ENCODE measurements around the gene NINL.
"Not testable (repeated sequence)": the region's sequence is repeated elsewhere in the genome, so short reads cannot be mapped to it uniquely, and the experiment has no call there.

Gene NINL

DNA sequence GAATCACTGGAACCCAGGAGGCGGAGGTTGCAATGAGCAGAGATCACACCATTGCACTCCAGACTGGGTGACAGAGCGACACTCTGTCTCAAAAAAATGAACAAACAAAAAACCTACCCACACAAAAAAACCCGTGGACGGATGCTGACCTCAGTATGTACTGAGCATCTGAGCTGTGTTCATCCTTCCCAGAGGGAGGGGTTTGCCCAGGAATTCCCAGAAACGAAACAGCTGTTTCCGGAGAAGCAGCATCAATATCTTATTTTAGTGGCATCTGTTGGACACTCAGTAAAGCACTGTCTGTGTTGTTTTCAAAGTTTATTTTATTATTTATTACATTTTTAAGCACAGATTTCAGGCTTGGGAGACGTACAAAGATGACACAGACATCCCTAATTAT lies 19.8 kb upstream of the NINL start:
- no peak overlapping the region for H3K27ac Mint-ChIP-seq
- H3K27me3 Mint-ChIP-seq: no peaks in the 10 kb centered on the region
- H3K4me3 Mint-ChIP-seq: no peak overlapping the region
- H3K36me3 Mint-ChIP-seq: peaks cover 5% of the 10 kb centered on the region
- H3K9me3 Mint-ChIP-seq (ENCODE audit: low read depth): no peaks in the 10 kb centered on the region
- peaks cover 2% of the 10 kb centered on the region for H3K4me1 Mint-ChIP-seq (ENCODE audit: low read depth)

DNA sequence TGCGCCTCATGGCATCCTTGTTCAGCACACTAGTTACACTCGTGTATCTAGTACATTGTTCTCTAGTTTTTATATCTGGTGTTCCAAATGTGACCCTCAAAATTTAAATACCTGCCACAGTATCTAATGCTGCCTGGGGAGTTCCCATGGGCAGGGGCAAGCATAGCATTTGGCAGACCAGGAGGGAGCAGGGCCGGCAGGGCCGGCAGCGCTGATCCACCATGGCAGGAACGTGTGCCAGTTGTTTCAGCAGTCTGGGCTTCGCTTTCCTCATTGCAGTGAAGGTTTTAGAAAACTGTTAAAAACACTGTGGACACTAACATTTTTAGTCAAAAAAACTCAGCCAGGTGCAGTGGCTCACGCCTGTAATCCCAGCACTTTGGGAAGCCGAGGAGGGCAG lies 19.3 kb upstream of the NINL start:
- Mint-ChIP-seq H3K4me3 (no peak overlapping the region), H3K4me1 (ENCODE audit: low read depth) (peaks cover 2% of the 10 kb centered on the region), H3K27me3 (no peaks in the 10 kb centered on the region), H3K9me3 (ENCODE audit: low read depth) (no peaks in the 10 kb centered on the region), H3K36me3 (peaks cover 3% of the 10 kb centered on the region), H3K27ac (no peak overlapping the region)

DNA sequence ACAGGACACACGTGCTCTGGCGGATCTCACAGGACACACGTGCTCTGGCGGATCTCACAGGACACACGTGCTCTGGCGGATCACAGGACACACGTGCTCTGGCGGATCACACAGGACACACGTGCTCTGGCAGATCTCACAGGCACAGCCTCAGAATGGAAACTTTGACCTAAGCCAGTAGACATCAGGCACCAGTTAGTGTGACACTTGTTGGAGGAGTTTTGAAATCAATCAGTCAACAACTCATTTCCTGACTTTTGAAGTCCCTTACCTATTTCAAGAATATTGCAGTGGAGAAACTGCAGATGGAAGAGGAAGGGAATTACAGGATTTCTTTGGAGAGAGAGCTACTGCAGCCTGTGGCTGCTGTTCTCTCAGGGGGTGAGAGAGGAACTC lies 17.6 kb upstream of the NINL start:
- not testable (repeated sequence) for H3K4me1 Mint-ChIP-seq (ENCODE audit: low read depth); H3K4me3 Mint-ChIP-seq; H3K9me3 Mint-ChIP-seq (ENCODE audit: low read depth); H3K27ac Mint-ChIP-seq; H3K27me3 Mint-ChIP-seq; H3K36me3 Mint-ChIP-seq

DNA sequence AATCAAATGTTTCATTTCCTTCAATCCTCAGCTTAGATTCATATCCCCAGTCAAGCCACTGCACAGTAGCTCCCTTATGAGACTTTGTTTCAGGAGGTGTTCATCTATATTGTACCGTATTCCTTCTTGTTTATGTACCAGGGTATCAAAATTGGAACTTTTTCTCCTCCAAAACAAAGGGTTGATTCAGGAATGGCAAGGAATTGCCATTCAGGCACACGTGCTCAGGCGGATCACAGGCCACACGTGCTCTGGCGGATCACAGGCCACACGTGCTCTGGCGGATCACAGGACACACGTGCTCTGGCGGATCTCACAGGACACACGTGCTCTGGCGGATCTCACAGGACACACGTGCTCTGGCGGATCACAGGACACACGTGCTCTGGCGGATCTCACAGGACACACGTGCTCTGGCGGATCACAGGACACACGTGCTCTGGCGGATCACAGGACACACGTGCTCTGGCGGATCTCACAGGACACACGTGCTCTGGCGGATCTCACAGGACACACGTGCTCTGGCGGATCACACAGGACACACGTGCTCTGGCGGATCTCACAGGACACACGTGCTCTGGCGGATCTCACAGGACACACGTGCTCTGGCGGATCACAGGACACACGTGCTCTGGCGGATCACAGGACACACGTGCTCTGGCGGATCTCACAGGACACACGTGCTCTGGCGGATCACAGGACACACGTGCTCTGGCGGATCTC lies 17.0 kb upstream of the NINL start:
- not testable (repeated sequence) for H3K27ac Mint-ChIP-seq; H3K4me3 Mint-ChIP-seq; H3K9me3 Mint-ChIP-seq (ENCODE audit: low read depth); H3K36me3 Mint-ChIP-seq; H3K4me1 Mint-ChIP-seq (ENCODE audit: low read depth); H3K27me3 Mint-ChIP-seq

DNA sequence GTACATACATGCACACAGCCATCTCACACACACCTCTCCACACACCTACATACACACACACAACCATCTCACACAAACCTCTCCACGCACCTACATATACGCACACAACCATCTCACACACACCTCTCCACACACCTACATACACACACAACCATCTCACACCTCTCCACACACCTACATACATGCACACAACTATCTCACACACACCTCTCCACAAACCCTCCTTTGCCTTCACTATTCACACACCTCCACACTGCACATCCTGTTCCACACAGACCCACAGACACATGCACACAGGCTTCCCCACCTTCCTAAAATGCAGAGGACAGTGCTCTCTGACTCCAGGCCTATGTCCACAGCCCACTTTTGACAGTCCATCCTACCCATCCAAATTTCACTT lies 16.3 kb upstream of the NINL start:
- Mint-ChIP-seq H3K27me3 (no peaks in the 10 kb centered on the region), H3K36me3 (no peaks in the 10 kb centered on the region), H3K9me3 (ENCODE audit: low read depth) (no peaks in the 10 kb centered on the region), H3K4me1 (ENCODE audit: low read depth) (no peaks in the 10 kb centered on the region), H3K27ac (no peak overlapping the region), H3K4me3 (no peak overlapping the region)

DNA sequence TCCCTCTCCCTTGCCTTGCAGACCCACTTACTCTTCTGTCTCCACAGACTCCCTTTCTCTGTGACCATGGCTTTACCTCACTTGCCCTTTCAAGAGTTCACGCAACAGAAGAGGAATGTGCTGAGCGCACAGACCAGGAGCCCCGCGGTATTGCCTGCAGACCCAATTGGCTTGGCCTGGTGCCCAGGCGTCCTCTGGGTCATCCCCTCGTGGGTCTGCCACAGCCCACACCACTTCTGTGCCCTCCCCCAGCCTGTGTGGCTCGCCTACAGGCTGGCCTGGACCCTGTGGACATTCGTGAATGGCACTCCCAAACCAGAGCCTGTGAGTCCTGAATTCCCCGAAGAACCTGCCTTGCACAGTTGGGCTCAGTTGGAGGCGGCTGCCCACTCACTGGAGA lies 15.3 kb upstream of the NINL start:
- no peak overlapping the region for H3K27ac Mint-ChIP-seq
- no peaks in the 10 kb centered on the region for H3K36me3 Mint-ChIP-seq
- H3K4me1 Mint-ChIP-seq (ENCODE audit: low read depth): no peaks in the 10 kb centered on the region

DNA sequence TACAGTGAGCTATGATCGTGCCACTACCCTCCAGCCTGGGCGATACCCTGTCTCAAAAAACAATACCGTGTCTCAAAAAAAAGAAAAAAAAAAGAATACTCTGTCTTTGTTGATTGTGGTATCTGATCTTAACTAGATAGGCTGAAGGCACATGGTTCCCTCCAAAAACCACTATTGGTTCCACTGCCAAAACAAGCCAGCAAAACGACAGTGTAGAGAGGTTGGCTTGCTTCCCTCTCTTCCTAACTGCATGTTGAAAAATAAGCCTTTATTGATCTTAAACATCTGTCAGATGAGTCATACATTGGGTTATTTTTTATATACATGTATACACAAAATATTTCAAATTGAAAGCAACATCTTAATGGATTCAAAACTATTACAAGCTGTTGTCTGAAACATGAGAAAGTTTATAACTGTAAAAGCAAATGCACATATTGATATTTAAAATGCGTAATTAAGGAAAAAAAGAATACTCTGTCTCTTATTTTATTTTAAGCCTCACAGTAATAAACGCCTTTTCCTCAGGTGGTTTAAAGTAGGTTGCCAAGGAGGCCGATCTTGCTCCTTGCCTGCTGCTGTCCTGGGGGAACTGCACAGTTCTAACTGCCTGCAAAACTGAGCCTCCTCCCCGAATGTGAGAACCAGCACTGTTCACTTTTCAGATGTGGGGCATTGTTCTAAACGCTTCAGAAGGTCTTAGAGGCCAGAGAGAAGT lies 7.0 kb upstream of the NINL start:
- Mint-ChIP-seq H3K27ac (no peak overlapping the region), H3K36me3 (no peaks in the 10 kb centered on the region), H3K9me3 (ENCODE audit: low read depth) (no peaks in the 10 kb centered on the region), H3K4me3 (no peak overlapping the region), H3K27me3 (no peaks in the 10 kb centered on the region), H3K4me1 (ENCODE audit: low read depth) (no peaks in the 10 kb centered on the region)

More for the DNA sequence above, 15.3 kb upstream of the NINL start:
- Mint-ChIP-seq H3K9me3 (ENCODE audit: low read depth) (no peaks in the 10 kb centered on the region), H3K27me3 (no peaks in the 10 kb centered on the region), H3K4me3 (no peak overlapping the region)

DNA sequence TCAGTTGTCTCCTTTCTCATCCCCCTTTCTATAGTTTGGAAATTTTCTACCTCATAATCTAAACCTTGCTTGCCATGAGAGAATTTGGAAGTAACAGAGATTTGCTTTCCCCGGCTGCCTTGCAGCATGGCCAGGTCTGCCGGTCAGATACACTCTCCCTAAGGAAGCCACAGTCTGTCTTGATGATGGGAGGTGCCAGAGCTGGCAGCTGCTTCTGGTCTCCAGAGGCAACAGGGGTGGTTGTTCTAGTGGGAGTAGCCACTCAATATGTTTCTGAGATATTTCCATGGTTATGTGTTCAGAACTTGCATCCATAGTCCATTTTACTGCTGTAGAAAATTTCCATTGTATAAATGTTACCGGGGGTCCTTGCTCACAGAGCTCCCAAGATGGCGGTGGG lies 5.4 kb upstream of the NINL start:
- H3K27me3 Mint-ChIP-seq; H3K9me3 Mint-ChIP-seq (ENCODE audit: low read depth); H3K4me1 Mint-ChIP-seq (ENCODE audit: low read depth); H3K27ac Mint-ChIP-seq; H3K4me3 Mint-ChIP-seq; H3K36me3 Mint-ChIP-seq: not testable (repeated sequence)

DNA sequence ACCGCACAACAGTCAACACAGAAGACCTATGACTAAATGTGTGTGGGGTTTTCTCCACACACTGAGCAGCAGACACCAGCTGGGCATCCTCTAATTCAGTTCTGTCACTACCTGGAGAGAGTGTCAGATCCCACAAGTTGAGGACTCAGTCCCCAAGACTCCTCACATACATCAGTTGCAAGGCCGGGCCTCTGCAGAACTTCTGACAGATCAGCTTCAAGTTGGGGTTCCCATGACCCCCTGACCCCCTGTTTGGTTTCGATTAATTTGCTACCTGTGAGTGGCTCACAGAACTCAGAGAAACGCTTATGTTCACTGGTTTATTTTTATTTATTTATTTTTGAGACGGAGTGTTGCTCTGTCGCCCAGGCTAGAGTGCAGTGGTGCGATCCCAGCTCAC lies 3.2 kb upstream of the NINL start:
- Mint-ChIP-seq H3K4me1 (ENCODE audit: low read depth) (peaks cover 8% of the 10 kb centered on the region), H3K27me3 (peaks cover 3% of the 10 kb centered on the region), H3K27ac (no peak overlapping the region), H3K4me3 (no peak overlapping the region), H3K36me3 (peaks cover 2% of the 10 kb centered on the region), H3K9me3 (ENCODE audit: low read depth) (no peaks in the 10 kb centered on the region)

DNA sequence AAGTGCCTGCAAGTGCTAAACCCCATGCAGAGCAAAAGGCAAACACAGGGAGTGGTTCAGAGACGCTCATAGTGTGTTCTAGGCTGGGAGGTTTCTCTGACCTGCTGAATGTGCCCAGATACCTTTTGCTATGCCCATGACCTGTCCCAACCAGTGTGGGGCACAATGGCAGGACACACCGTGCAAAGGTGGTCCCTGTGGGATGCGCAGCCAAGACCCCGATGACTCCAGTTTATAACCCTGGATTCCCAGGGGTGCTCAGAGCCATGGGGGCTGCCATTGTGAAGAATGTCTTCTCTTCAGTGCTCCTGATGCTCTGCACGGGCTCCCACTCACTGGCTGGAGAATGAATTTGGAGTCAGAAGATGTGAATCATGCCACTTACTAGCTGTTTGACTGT lies 2.2 kb upstream of the NINL start:
- Mint-ChIP-seq H3K9me3 (ENCODE audit: low read depth) (no peaks in the 10 kb centered on the region), H3K36me3 (peaks cover 2% of the 10 kb centered on the region), H3K4me1 (ENCODE audit: low read depth) (peaks cover 8% of the 10 kb centered on the region), H3K27ac (no peak overlapping the region), H3K4me3 (no peak overlapping the region), H3K27me3 (peaks cover 4% of the 10 kb centered on the region)

DNA sequence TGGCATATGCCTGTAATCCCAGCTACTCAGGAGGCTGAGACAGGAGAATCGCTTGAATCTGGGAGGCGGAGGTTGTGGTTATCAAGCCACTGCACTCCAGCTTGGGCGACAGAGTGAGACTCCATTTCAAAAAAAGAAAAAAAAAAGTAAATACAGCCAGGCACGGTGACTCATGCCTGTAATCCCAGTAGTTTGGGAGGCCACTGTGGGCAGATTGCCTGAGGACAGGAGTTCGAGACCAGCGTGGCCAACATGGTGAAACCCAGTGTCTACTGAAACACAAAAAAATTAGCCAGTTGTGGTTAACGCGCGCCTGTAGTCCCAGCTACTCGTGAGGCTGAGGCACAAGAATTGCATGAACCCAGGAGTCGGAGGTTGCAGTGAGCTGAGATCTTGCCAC lies 1.5 kb upstream of the NINL start:
- Mint-ChIP-seq H3K9me3 (ENCODE audit: low read depth) (no peaks in the 10 kb centered on the region), H3K27me3 (peaks cover 4% of the 10 kb centered on the region), H3K4me1 (ENCODE audit: low read depth) (peaks cover 8% of the 10 kb centered on the region), H3K36me3 (peaks cover 2% of the 10 kb centered on the region), H3K4me3 (no peak overlapping the region), H3K27ac (no peak overlapping the region)

DNA sequence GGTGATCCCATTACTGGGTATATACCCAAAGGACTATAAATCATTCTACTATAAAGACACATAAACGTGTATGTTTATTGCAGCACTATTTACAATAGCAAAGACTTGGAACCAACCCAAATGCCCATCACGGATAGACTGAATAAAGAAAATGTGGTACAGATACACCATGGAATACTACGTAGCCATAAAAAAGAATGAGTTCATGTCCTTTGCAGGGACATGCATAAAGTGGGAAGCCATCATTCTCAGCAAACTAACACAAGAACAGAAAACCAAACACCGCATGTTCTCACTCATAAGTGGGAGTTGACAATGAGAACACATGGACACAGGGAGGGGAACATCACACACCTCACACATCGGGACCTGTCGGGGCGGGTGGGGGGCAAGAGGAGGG lies 1.7 kb downstream of the NINL start:
- H3K9me3 Mint-ChIP-seq (ENCODE audit: low read depth); H3K27me3 Mint-ChIP-seq; H3K27ac Mint-ChIP-seq; H3K4me1 Mint-ChIP-seq (ENCODE audit: low read depth); H3K36me3 Mint-ChIP-seq: not testable (repeated sequence)
- peak overlapping the region; percentile 87 for H3K4me3 Mint-ChIP-seq

DNA sequence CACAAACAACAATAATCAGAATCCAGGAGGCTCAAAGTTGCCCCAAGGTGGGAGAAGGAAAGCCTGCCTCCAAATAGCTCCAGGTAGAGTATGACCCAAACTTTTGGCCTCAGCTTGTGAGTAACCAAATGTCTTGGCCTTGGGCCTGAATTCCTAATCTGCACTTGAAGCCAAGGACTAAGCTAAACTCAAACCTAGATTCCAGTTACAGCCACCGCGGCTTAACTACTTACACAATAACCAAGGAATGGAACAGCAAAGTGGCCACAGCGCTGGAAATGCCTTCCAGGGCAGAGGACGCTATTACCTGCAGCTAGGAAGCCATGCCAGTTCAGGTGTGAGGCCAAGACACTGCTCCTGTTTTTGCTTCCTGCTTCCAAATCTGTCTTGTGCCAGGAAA lies 4.6 kb downstream of the NINL start:
- H3K27me3 Mint-ChIP-seq: peaks cover 6% of the 10 kb centered on the region
- H3K9me3 Mint-ChIP-seq (ENCODE audit: low read depth): no peaks in the 10 kb centered on the region
- peaks cover 2% of the 10 kb centered on the region for H3K36me3 Mint-ChIP-seq
- H3K4me1 Mint-ChIP-seq (ENCODE audit: low read depth): peaks cover 8% of the 10 kb centered on the region
- no peak overlapping the region for H3K27ac Mint-ChIP-seq
- no peak overlapping the region for H3K4me3 Mint-ChIP-seq

DNA sequence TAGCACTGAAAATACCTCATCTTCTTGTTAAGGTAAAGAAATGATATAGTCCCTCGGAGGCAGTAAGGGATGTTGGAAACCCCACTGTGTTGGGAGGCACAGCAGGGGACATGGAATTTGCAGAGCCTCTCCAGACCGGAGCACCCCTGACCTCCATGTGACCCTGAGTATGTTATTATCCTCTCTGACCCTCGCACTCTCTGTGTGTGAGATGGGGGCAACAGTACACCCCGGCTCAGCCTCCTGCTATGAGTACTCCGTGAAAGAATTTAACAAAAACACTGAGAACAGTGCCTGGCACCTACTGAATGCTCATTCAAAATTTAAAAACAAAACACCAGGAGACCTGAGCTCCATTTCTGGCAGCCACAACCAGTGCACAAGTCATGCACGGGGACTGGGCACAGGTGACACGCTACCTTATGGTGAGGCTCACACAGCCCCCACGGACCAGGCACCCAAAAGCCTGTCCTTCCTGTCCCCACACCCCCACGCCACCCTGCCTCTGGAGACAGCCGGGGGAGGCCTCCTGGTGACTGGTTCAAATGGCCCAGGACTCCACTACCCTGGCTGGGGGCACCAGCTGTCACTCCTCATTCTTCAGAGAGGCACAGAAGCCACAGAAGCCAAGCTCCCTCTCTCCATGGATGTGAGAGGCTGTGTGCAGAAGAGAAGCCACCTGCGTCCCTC lies 6.1 kb downstream of the NINL start:
- H3K9me3 Mint-ChIP-seq (ENCODE audit: low read depth): no peaks in the 10 kb centered on the region
- H3K4me3 Mint-ChIP-seq: no peak overlapping the region
- H3K27me3 Mint-ChIP-seq: peaks cover 6% of the 10 kb centered on the region
- peaks cover 3% of the 10 kb centered on the region for H3K4me1 Mint-ChIP-seq (ENCODE audit: low read depth)
- H3K27ac Mint-ChIP-seq: no peak overlapping the region
- no peaks in the 10 kb centered on the region for H3K36me3 Mint-ChIP-seq

DNA sequence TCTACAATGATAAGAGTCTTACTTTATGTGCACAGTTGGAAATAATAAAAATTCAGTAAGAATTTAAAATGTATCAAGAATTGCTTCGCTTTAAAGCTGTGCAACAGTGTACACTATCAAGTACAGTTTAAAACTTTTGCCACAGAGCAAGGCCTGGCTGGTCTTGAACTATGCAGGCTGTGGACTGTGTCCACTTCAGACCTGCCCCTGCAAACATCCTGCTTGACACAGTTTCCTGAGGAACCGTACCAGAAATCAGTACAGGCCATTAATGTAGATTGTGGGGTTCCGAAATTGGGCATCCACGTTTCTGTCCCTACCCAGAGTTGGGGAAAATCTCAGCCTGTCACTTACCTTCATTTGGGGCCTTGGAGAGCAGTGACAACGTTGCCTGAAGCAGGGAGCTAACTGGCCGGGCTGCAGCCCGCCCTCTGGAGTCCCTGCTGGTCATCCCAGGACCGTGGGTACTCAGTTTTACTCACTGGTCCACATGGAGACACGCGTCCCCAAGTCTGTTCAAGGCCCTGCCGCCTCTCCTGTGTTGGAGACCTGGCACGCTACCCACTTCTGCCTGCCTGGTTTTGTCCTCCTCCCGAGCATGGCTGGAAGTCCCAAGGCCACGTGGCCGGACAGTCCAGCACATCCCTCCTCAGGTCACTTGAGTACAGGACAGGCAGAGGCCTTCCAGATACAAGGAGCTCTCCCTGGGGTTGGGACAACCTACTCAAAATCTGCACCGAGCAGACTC lies 8.4 kb downstream of the NINL start:
- Mint-ChIP-seq H3K9me3 (ENCODE audit: low read depth) (no peaks in the 10 kb centered on the region), H3K4me3 (no peak overlapping the region), H3K4me1 (ENCODE audit: low read depth) (no peaks in the 10 kb centered on the region), H3K27me3 (peaks cover 2% of the 10 kb centered on the region), H3K36me3 (no peaks in the 10 kb centered on the region), H3K27ac (no peak overlapping the region)
